ENCODE data around the gene TRHDE.

GRCh38 chr12:72681028-72681427 is 408.9 kb downstream of the TRHDE start:
- TF ChIP-seq EZH2 (IDR thresholded peaks at IDR 0.05; ENCODE audit: borderline replicate concordance, insufficient read depth, low read length, poor library complexity, severe bottlenecking) = no peak
- TF ChIP-seq RAD21 (conservative IDR thresholded peaks at IDR 0.05) = no peak
- TF ChIP-seq TAF1 (IDR thresholded peaks at IDR 0.05; ENCODE audit: low read depth) = no peak
- no peak for TF ChIP-seq CTCF (IDR thresholded peaks at IDR 0.05; ENCODE audit: poor library complexity, severe bottlenecking)
- TF ChIP-seq REST (IDR thresholded peaks at IDR 0.05; ENCODE audit: borderline replicate concordance) = no peak
- no peak for TF ChIP-seq POLR2AphosphoS5 (IDR thresholded peaks at IDR 0.05)
- TF ChIP-seq EP300 (conservative IDR thresholded peaks at IDR 0.05; ENCODE audit: poor library complexity, severe bottlenecking) = no peak
